GM18505 (cell line): ENCODE results near the gene DPP9.
"Not testable (repeated sequence)": the region's sequence is repeated elsewhere in the genome, so short reads cannot be mapped to it uniquely, and the experiment has no call there.

ENCODE experiments used
- ATAC-seq: cut with Tn5 transposase; IDR thresholded peaks from one replicate; pipeline ENCODE4 v1.9.1; 2021; ENCODE audit not compliant: unreplicated experiment
- POLR2A ChIP-seq: IDR thresholded peaks from 4 replicates; pipeline ENCODE4 v1.6.1; 2011; ENCODE audit warnings: borderline replicate concordance; ENCODE audit not compliant: insufficient read depth, insufficient read length; ENCODE audit errors: extremely low read depth

DPP9 gene

DNA sequence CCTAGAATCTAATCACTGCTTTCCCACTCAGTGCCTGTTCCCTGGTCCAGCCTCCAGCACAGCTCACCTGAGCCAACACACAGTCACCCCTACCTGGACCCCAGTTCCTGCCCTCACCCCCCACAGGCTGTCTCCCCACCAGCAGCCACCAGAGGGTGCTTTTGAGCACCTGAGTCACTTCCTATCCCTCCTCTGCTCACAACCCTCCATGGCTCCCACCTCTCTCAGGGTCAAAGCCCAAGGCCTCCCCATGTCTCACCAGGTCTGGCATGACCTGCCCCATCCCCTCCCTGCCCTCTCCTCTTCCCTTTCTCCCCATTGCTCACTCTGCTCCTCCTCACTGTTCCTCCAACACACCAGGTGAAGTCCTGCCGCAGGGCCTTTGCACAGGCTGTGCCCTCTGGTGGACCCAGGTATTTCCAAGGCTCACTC lies 7.1 kb upstream of the DPP9 start:
- no peak for TF ChIP-seq POLR2A
- no peak for ATAC-seq

- TF ChIP-seq POLR2A: no peak
- no peak for ATAC-seq
These were observed 5.2 kb upstream of the DPP9 start for GRCh38 chr19:4728871-4729270.

DNA sequence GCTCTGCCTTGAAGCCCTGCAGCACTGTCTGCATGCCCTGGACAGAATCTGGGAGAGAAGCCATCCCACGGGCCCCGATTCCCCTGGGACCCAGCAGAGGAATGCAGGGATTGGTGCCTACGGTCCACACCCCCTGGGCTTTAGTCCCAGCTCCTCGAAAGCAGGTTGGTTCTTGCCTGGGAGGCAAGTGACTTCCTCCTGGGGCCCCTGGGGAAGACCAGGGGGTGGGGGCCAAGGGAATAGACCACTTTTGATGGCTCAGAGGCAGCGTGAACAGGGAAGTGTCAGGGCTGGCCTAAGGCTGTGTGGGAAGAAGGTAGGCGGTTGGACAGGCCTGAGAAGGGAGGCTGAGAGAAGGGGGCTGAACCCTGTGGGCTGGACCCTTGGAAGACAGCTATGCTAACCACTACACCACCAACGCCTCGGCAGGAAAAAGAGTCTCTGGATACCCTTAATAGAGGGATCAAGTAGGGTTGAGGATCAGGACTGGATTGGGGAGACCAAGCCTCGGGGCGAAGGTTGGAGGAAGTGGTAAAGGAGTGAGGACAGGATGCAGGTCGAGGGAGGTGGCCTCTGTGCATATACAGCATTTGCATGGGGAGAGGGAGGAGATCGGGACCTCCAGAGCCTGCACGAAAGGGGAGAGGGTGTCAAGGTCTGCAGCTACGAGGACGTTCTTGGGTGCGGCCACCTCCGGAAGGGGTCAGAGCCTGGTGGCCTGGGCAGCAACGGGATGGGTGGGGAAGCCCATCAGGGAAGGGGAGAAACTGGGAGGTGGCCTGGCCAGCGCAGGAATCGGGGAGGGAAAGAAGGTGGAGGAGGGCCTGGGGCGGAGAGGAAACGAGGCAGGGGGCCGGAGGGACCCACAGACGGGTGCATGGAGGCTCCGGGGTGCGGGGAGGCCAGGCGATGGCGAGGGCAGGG lies 709 bp downstream of the DPP9 start:
- ATAC-seq: peak; percentile 5
- peak; percentile 53 for TF ChIP-seq POLR2A

DNA sequence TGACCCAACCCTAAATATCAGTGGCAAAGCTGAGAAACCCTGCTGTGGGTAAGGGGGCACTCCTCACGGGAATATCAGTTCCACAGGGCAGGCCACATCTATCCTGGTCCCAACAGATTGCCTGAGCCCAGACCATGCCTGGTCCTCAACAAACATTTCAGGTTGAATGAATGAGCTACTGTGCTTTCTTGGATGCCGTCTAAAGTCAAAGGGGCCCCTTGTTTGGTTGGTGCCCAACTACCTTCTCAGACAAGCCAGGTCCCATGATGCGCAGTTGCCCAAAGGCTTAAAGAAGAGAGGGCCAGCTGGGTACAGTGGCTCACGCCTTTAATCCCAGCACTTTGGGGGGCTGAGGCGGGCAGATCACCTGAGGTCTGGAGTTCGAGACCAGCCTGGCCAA lies 2.4 kb downstream of the DPP9 start:
- ATAC-seq: no peak

GRCh38 chr19:4720037-4720700 lies 3.5 kb downstream of the DPP9 start:
- ATAC-seq: no peak
- TF ChIP-seq POLR2A: no peak

More for the DNA sequence above, 2.4 kb downstream of the DPP9 start:
- TF ChIP-seq POLR2A: no peak

- TF ChIP-seq POLR2A: no peak
These were observed 4.2 kb downstream of the DPP9 start for GRCh38 chr19:4719499-4719866.

DNA sequence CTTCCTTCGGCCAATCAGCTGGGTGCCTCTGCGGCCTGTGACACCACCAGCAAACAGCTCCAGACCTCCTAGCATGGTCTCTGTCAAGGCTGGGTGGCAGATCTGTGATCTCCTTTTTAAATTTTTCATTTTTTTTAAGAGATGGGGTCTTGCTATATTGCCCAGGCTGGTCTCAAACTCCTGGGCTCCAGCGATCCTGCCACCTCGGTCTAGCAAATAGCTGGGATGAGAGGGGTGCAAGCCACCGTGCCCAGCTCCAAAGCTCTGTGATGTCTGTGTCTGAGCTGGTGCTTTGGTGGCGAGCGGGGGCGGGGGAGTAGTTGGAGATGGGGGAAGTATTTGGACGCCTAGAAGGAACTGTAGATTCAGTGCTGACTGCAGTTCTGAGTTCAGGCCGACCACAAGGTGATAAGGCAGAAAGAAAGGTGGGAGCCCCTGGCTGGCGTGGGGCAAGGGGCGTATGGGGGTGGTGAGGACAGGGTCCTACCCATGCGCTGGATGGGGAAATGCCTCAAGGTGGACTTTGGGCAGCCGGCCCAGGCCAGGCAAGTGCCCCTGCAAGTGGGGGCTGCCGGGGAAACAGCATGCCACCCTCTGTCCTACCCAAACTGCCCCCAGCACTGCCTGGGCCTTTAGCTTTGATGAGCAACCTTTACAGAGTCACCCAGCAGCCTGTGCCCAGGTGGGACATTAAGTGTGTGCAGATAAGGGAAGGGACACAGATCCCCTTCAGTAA lies 5.5 kb downstream of the DPP9 start:
- no peak for ATAC-seq
- no peak for TF ChIP-seq POLR2A

More at GRCh38 chr19:4719499-4719866, 4.2 kb downstream of the DPP9 start:
- ATAC-seq: no peak

- no peak for TF ChIP-seq POLR2A
- ATAC-seq: no peak
These were observed 6.3 kb downstream of the DPP9 start for GRCh38 chr19:4717191-4717965.

DNA sequence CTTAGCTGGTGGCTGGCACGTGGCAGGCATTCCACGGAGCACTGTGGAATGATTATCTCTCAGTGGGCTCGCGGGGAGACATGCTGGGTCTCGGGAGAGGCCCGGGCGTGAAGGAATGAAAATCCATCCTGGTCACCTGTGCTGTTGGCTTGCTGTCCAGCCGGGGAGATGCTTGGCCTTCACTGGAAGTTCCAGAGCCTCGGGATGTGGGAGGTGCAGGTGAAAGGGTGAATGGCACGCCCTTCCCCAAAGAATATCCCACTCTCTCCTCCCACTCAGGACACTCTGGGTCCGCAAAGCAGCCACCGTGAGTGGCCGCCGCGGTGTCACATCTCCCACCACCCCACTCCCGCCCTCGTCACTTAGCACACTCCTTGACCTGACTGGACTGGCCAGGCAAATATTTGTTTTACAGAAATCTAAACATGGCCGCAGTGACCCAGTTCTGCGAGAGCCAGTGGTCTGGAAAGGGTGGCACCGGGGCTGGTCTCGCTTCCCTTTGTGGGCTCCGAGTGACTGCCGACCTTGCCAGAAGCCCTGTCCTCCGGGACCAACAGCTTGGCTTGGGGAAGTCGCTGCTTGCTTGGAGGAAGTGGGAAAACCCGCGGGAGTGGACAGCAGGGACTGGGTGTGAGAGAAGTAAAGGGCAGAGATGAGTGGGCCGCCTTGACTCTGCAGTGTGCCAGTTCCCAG lies 8.0 kb downstream of the DPP9 start:
- no peak for TF ChIP-seq POLR2A
- no peak for ATAC-seq

DNA sequence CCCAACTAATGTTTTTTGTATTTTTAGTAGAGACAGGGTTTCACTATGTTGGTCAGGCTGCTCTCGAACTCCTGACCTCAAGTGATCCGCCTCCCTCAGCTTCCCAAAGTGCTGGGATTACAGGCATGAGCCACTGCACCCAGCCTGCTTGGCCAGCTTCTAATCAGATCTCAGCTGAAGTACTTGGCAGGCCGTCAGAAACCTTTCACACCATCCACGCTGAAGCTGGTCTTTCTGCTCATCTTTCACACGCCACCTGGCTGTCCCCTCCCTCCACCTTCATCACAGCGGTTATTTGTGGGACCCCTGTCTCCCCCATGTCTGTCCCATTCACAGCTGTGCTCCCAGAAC lies 8.5 kb downstream of the DPP9 start:
- not testable (repeated sequence) for ATAC-seq

GRCh38 chr19:4714016-4714415 lies 9.6 kb downstream of the DPP9 start:
- ATAC-seq: no peak
- TF ChIP-seq POLR2A: no peak

- TF ChIP-seq POLR2A: no peak
- no peak for ATAC-seq
These were observed 10.2 kb downstream of the DPP9 start for GRCh38 chr19:4713384-4713951.

DNA sequence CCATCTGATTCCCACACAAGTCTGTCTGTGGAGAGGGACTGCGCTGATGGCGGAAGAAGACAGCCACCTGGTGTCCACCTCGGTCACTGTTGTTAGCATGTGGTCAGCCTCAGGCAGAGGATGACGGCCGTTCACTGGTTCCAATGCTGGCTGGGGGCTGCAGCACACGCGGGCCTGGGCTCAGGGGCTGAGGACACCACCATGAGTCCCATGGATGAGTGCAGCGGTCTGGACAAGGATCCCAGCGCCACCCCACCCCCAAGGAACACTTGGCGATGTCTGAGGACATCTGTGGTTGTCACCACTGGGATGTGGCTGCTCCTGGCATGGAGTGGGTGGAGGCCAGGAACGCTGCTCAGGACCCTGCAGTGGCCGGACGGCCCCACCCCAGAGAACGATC lies 10.9 kb downstream of the DPP9 start:
- no peak for ATAC-seq
- no peak for TF ChIP-seq POLR2A

DNA sequence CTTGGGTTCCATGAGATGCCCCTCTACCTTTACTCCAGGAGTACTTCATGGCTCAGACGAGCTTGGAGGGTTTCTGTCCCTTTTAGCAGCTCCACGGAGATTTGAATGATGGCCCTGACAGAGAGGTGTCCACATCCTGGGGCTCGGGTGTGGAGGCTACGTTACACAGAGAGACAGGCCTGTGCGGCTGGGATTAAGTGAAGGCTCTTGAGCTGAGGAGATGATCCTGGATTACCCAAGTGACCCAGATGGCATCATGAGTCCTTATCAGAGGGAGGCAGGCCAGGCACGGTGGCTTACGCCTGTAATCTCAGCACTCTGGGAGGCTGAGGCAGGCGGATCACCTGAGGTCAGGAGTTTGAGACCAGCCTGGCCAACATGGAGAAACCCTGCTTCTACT lies 12.4 kb downstream of the DPP9 start:
- TF ChIP-seq POLR2A: no peak
- ATAC-seq: no peak
